SK-N-SH (cell line): ENCODE data around the gene GABRR1. TPM values are rescaled to one million over a fixed set of nuclear protein-coding genes. Genes with fewer than 3 reads are reported as not detected.

ENCODE experiments used
- CTCF ChIA-PET: fragments of 300-600, 350-600 bp; formaldehyde crosslinking; extraction: SDS; loops from one replicate; lab custom pipeline; 2021; lab: Yijun Ruan, JAX
- POLR2A ChIA-PET: fragments of 350-600 bp; sonication (Branson Sonifier 250); formaldehyde crosslinking; extraction: SDS; loops from one replicate; lab custom pipeline; 2020; ENCODE audit warnings: antibody characterized with exemption, inconsistent platforms; lab: Yijun Ruan, JAX
- DNase-seq: peaks from one replicate; pipeline ENCODE4 v3.0.0; 2012
- H2AFZ ChIP-seq: fragments of 200-600 bp; sonication (generic); 2 replicates; pipeline ENCODE4 v1.8.1; 2016; ENCODE audit warnings: antibody characterized with exemption, mild to moderate bottlenecking, low read depth
- H3F3A ChIP-seq: fragments of 200-600 bp; sonication (generic); replicated peaks from 2 replicates; pipeline ENCODE3; 2016; ENCODE audit warnings: antibody characterized with exemption, mild to moderate bottlenecking; ENCODE audit not compliant: insufficient read depth
- H3K27ac ChIP-seq, 2 experiments: fragments of 200-500 bp in 1 of 2; fragments of 200-600 bp in 1 of 2; sonication (Bioruptor generic) in 1 of 2; sonication (generic), shearing (Covaris generic) in 1 of 2; 2 replicates each; pipeline versions ENCODE4 v1.5.1 to v1.6.1; 2014 to 2016; ENCODE audit warnings: low read depth in 2 of 2, inconsistent platforms in 1 of 2, low read length in 1 of 2, mild to moderate bottlenecking in 1 of 2, mixed read lengths in 1 of 2
- H3K27me3 ChIP-seq: fragments of 200-600 bp; sonication (generic), shearing (Covaris generic); 2 replicates; pipeline ENCODE4 v1.6.1; 2016; ENCODE audit warnings: mixed run types; ENCODE audit not compliant: insufficient read depth
- H3K36me3 ChIP-seq, 2 experiments: fragments of 200-500 bp in 1 of 2; fragments of 200-600 bp in 1 of 2; sonication (Bioruptor generic) in 1 of 2; sonication (generic) in 1 of 2; replicated peaks in 1 of 2; 2 replicates each; pipeline versions ENCODE3 to v1.5.1; 2014 to 2016; ENCODE audit warnings: low read length in 1 of 2, mild to moderate bottlenecking in 1 of 2; ENCODE audit not compliant: insufficient read depth in 2 of 2, control insufficient read depth in 1 of 2
- H3K4me1 ChIP-seq, 2 experiments: fragments of 200-500 bp in 1 of 2; fragments of 200-600 bp in 1 of 2; sonication (Bioruptor generic) in 1 of 2; sonication (generic), shearing (Covaris generic) in 1 of 2; 2 replicates each; pipeline versions ENCODE4 v1.5.1 to v1.6.1; 2014 to 2016; ENCODE audit warnings: low read depth in 1 of 2, low read length in 1 of 2, mixed run types in 1 of 2; ENCODE audit not compliant: insufficient read depth in 2 of 2, control insufficient read depth in 1 of 2
- H3K4me2 ChIP-seq: fragments of 200-600 bp; sonication (generic), shearing (Covaris generic); 2 replicates; pipeline ENCODE4 v1.6.1; 2017; ENCODE audit warnings: mixed run types
- H3K4me3 ChIP-seq, 2 experiments: fragments of 200-500 bp in 1 of 2; fragments of 200-600 bp in 1 of 2; sonication (Bioruptor generic) in 1 of 2; sonication (generic), shearing (Covaris generic) in 1 of 2; 2 replicates each; pipeline versions ENCODE4 v1.5.1 to v1.8.1; 2014 to 2016; ENCODE audit warnings: low read depth in 2 of 2, inconsistent platforms in 1 of 2, low read length in 1 of 2, mild to moderate bottlenecking in 1 of 2, mixed read lengths in 1 of 2, moderate library complexity in 1 of 2
- H3K79me2 ChIP-seq: fragments of 200-600 bp; sonication (generic); 2 replicates; pipeline ENCODE4 v1.8.1; 2017; ENCODE audit warnings: mild to moderate bottlenecking; ENCODE audit not compliant: insufficient read depth
- H3K9ac ChIP-seq: fragments of 200-600 bp; sonication (generic); 2 replicates; pipeline ENCODE4 v1.6.1; 2017; ENCODE audit warnings: mixed run types
- H3K9me2 ChIP-seq: fragments of 200-600 bp; sonication (generic); 2 replicates; pipeline ENCODE4 v1.6.1; 2017; ENCODE audit warnings: mixed run types
- H3K9me3 ChIP-seq: fragments of 200-600 bp; sonication (generic); 2 replicates; pipeline ENCODE4 v1.6.1; 2017; ENCODE audit warnings: mixed run types, mild to moderate bottlenecking, moderate library complexity
- H4K20me1 ChIP-seq: fragments of 200-600 bp; sonication (generic); 2 replicates; pipeline ENCODE4 v1.6.1; 2017; ENCODE audit warnings: mild to moderate bottlenecking, mixed run types; ENCODE audit not compliant: insufficient read depth
- CHD2 ChIP-seq: fragments of 150-350 bp; IDR thresholded peaks from 2 replicates; pipeline ENCODE4 v1.6.1; 2018; ENCODE audit warnings: low read length; ENCODE audit not compliant: partially characterized antibody
- ELF1 ChIP-seq: IDR thresholded peaks from 2 replicates; pipeline ENCODE4 v1.4.0; 2012
- FOXJ3 ChIP-seq: sonication (generic); formaldehyde crosslinking; IDR thresholded peaks from 2 replicates; pipeline ENCODE4 v1.5.1; 2020; ENCODE audit warnings: mild to moderate bottlenecking, missing genetic modification reagents
- GATA2 ChIP-seq: sonication (generic); formaldehyde crosslinking; IDR thresholded peaks from 2 replicates; pipeline ENCODE4 v1.5.0; 2020; ENCODE audit warnings: mild to moderate bottlenecking, missing genetic modification reagents
- IRF3 ChIP-seq: fragments of 150-350 bp; IDR thresholded peaks from 2 replicates; pipeline ENCODE4 v1.6.1; 2016; ENCODE audit warnings: mild to moderate bottlenecking, low read depth, low read length
- MEF2A ChIP-seq: IDR thresholded peaks from 2 replicates; pipeline ENCODE4 v1.4.0; 2012; ENCODE audit warnings: low read depth, borderline replicate concordance
- PBX3 ChIP-seq: IDR thresholded peaks from 2 replicates; pipeline ENCODE4; 2012
- RCOR1 ChIP-seq: fragments of 150-350 bp; IDR thresholded peaks from 2 replicates; pipeline ENCODE4 v1.6.1; 2017; ENCODE audit warnings: antibody characterized with exemption, low read length
- RXRA ChIP-seq: IDR thresholded peaks from 2 replicates; pipeline ENCODE4 v1.4.0; 2012; ENCODE audit warnings: low read depth, mild to moderate bottlenecking, borderline replicate concordance
- SMC3 ChIP-seq: IDR thresholded peaks from 2 replicates; pipeline ENCODE4 v1.6.1; 2012; ENCODE audit warnings: low read depth, low read length, improper control_type of control experiment
- TAF1 ChIP-seq: IDR thresholded peaks from 2 replicates; pipeline ENCODE4 v1.6.1; 2012; ENCODE audit warnings: low read depth, mild to moderate bottlenecking, low read length, moderate library complexity, borderline replicate concordance
- USF1 ChIP-seq: IDR thresholded peaks from 2 replicates; pipeline ENCODE4 v1.4.0; 2012; ENCODE audit warnings: low read depth, borderline replicate concordance
- YY1 ChIP-seq: IDR thresholded peaks from 2 replicates; pipeline ENCODE4 v1.4.0; 2012; ENCODE audit warnings: low read depth, mild to moderate bottlenecking
- WGBS: methylation state at CpG from one replicate; pipeline ENCODE4 v1.1.6; 2017; ENCODE audit warnings: low lambda C conversion rate; 5-methylcytosine and 5-hydroxymethylcytosine counted together
- polyA plus RNA-seq, 3 experiments: library from polyadenylated mRNA; depleted of rRNA; stranded (reverse); fragments of >200 nt; gene quantifications; 2 replicates each; pipeline ENCODE4 v1.2.3, GENCODE V29; 2012

Gene GABRR1
- polyA plus RNA-seq, 1 of the 3 experiments (the other 2 are of a cell fraction), result not detected

- no peaks in the 10 kb centered on the region for H3F3A ChIP-seq
- H3K9me3 ChIP-seq, result no peaks in the 10 kb centered on the region
- H3K27ac ChIP-seq, result no peak overlapping the region
- no peaks in the 10 kb centered on the region for H3K4me1 ChIP-seq
- no peaks in the 10 kb centered on the region for H3K36me3 ChIP-seq
- H3K27me3 ChIP-seq, result no peaks in the 10 kb centered on the region
- no peak overlapping the region for H3K4me2 ChIP-seq
- no peaks in the 10 kb centered on the region for H3K9me2 ChIP-seq
- POLR2A ChIA-PET, result no interaction called here
- no peak overlapping the region for H2AFZ ChIP-seq
- WGBS, result 70% methylated on average over 2 of the region's 2 CpGs
- no peaks in the 10 kb centered on the region for H3K79me2 ChIP-seq
- no peak for TF ChIP-seq TAF1
- no peak for TF ChIP-seq RXRA
- no peak for DNase-seq
- H3K9ac ChIP-seq, result no peak overlapping the region
- no peak overlapping the region for H3K4me3 ChIP-seq
- H4K20me1 ChIP-seq, result no peaks in the 10 kb centered on the region
- CTCF ChIA-PET, result no interaction called here
These were observed 30.4 kb downstream of the GABRR1 start for GRCh38 chr6:89186762-89187161.

GRCh38 chr6:89184344-89184743, 32.8 kb downstream of the GABRR1 start:
- Histone ChIP-seq H3K9me2 (no peaks in the 10 kb centered on the region), H3K9me3 (no peaks in the 10 kb centered on the region), H4K20me1 (no peaks in the 10 kb centered on the region), H3K4me3 (no peak overlapping the region), H3K4me1 (no peaks in the 10 kb centered on the region), H3K27me3 (no peaks in the 10 kb centered on the region), H3K9ac (no peak overlapping the region), H3K36me3 (no peaks in the 10 kb centered on the region), H3K27ac (no peak overlapping the region), H2AFZ (no peak overlapping the region), H3K4me2 (no peak overlapping the region), H3K79me2 (no peaks in the 10 kb centered on the region), H3F3A (no peaks in the 10 kb centered on the region)
- no peak for TF ChIP-seq ELF1
- TF ChIP-seq CHD2, result no peak
- no peak for TF ChIP-seq SMC3
- no peak for TF ChIP-seq USF1
- TF ChIP-seq FOXJ3 (CRISPR knock-in tag), result no peak
- no peak for TF ChIP-seq RCOR1
- no peak for TF ChIP-seq MEF2A
- TF ChIP-seq IRF3, result no peak
- TF ChIP-seq GATA2 (CRISPR knock-in tag), result no peak
- no peak for TF ChIP-seq YY1
- TF ChIP-seq PBX3, result no peak
- 80% methylated on average over 9 of the region's 9 CpGs for WGBS
- POLR2A ChIA-PET, result no interaction called here
- CTCF ChIA-PET, result interaction anchor here (0.8 kb wide), 1 partner anchor 20 kb away, joined by 3 read pairs; no protein-coding TSS in a partner anchor
- DNase-seq, result no peak
